Caco-2 (cell line): ENCODE measurements around the gene FXR2. TPM values are rescaled to one million over a fixed set of nuclear protein-coding genes. Genes with fewer than 3 reads are reported as not detected.

Source experiments
- BruUV-seq: library from RNA; stranded (reverse); fragments of 400-500 nt; replicated peaks from 2 replicates; lab custom pipeline; 2021; lab: Mats Ljungman, UMichigan
- CTCF ChIA-PET: fragments of 300-600 bp; sonication (Branson Sonifier 250); formaldehyde crosslinking; loops from one replicate; lab custom pipeline; 2022; ENCODE audit warnings: antibody characterized with exemption; lab: Charles Lee
- POLR2A ChIA-PET: fragments of 300-600 bp; sonication (Branson Sonifier 250); formaldehyde crosslinking; loops from one replicate; lab custom pipeline; 2022; ENCODE audit warnings: antibody characterized with exemption; lab: Charles Lee
- DNase-seq, 2 experiments: peaks; one replicate each; pipeline versions ENCODE4 v3.0.0 to v3.0.0-alpha.2; 2020 to 2022
- H3K27me3 ChIP-seq: replicated peaks from 2 replicates; pipeline ENCODE4 v1.6.0; 2011; ENCODE audit warnings: low read length; ENCODE audit not compliant: control insufficient read depth, insufficient read depth
- H3K36me3 ChIP-seq: 2 replicates; pipeline ENCODE4 v1.5.1; 2011; ENCODE audit warnings: low read length; ENCODE audit not compliant: control insufficient read depth, insufficient read depth
- H3K4me1 ChIP-seq: fragments of 250-450 bp; sonication (Bioruptor Pico); 2 replicates; pipeline ENCODE4 v1.5.1; 2020; ENCODE audit warnings: mild to moderate bottlenecking
- H3K4me3 ChIP-seq: 2 replicates; pipeline ENCODE4 v1.5.1; 2011; ENCODE audit warnings: low read depth, mild to moderate bottlenecking, control low read depth, low read length
- H3K9me3 ChIP-seq: fragments of 250-450 bp; sonication (Bioruptor Pico); 2 replicates; pipeline ENCODE4 v1.5.1; 2020; ENCODE audit warnings: mild to moderate bottlenecking, moderate library complexity
- H3K27ac Mint-ChIP-seq: one replicate; pipeline ENCODE4 v1.8.0; 2022; ENCODE audit warnings: mixed read lengths; ENCODE audit not compliant: unreplicated experiment
- H3K27me3 Mint-ChIP-seq: one replicate; pipeline ENCODE4 v1.8.0; 2022; ENCODE audit warnings: mixed read lengths; ENCODE audit not compliant: insufficient read depth, unreplicated experiment
- H3K36me3 Mint-ChIP-seq: one replicate; pipeline ENCODE4 v1.8.0; 2022; ENCODE audit warnings: mild to moderate bottlenecking, mixed read lengths; ENCODE audit not compliant: insufficient read depth, unreplicated experiment
- H3K4me1 Mint-ChIP-seq: one replicate; pipeline ENCODE4 v1.8.0; 2022; ENCODE audit warnings: low read depth, mixed read lengths; ENCODE audit not compliant: unreplicated experiment
- H3K4me3 Mint-ChIP-seq: one replicate; pipeline ENCODE4 v1.8.0; 2022; ENCODE audit warnings: mild to moderate bottlenecking, moderate library complexity, mixed read lengths; ENCODE audit not compliant: unreplicated experiment
- H3K9me3 Mint-ChIP-seq: one replicate; pipeline ENCODE4 v1.8.0; 2022; ENCODE audit warnings: mixed read lengths; ENCODE audit not compliant: unreplicated experiment
- CTCF ChIP-seq, 2 experiments: fragments of 200-600 bp in 1 of 2; IDR thresholded peaks; 1 replicate in 1 of 2; 2 replicates in 1 of 2; pipeline versions ENCODE4 v1.5.1 to v1.8.0; 2011 to 2022; ENCODE audit warnings: antibody characterized with exemption in 1 of 2, control low read depth in 1 of 2, inconsistent platforms in 1 of 2, low read depth in 1 of 2, low read length in 1 of 2, mild to moderate bottlenecking in 1 of 2, moderate library complexity in 1 of 2; ENCODE audit not compliant: insufficient read depth in 1 of 2, severe bottlenecking in 1 of 2, unreplicated experiment in 1 of 2
- intact Hi-C: fragments of 100-400 bp; cut with micrococcal nuclease; formaldehyde crosslinking; loops from one replicate; pipeline ENCODE4 v1.10.0; 2022; ENCODE audit not compliant: unreplicated experiment
- total RNA-seq: library from RNA; stranded (reverse); gene quantifications from 2 replicates; pipeline ENCODE4 v1.2.3, GENCODE V29; 2022

FXR2 gene
- total RNA-seq, 1 experiment from 2014 or later = 25.3 TPM

GRCh38 chr17:7549401-7550055 lies 65.2 kb downstream of the FXR2 start:
- peaks cover 10% of the 10 kb centered on the region for H3K4me1 Mint-ChIP-seq
- H3K36me3 Mint-ChIP-seq = peaks cover 5% of the 10 kb centered on the region
- Histone ChIP-seq H3K4me1 (peaks cover 4% of the 10 kb centered on the region; the same call in 1 of the 2 replicates), H3K36me3 (no peaks in the 10 kb centered on the region), H3K27me3 (no peaks in the 10 kb centered on the region), H3K4me3 (no peak overlapping the region), H3K9me3 (no peaks in the 10 kb centered on the region)
- intact Hi-C loops = no loop called here
- no peak for DNase-seq
- BruUV-seq = no TSS peak
- TF ChIP-seq CTCF (IDR thresholded peaks at IDR 0.05; ENCODE audit: insufficient read depth in 1 of 2, low read depth in 1 of 2, low read length in 1 of 2, severe bottlenecking in 1 of 2, unreplicated experiment in 1 of 2) = no peak
- H3K4me3 Mint-ChIP-seq = no peak overlapping the region
- no peaks in the 10 kb centered on the region for H3K9me3 Mint-ChIP-seq
- H3K27ac Mint-ChIP-seq = no peak overlapping the region
- no peaks in the 10 kb centered on the region for H3K27me3 Mint-ChIP-seq
- ChIA-PET POLR2A (no interaction called here), CTCF (no interaction called here)

- Mint-ChIP-seq H3K4me1 (peaks cover 10% of the 10 kb centered on the region), H3K9me3 (no peaks in the 10 kb centered on the region), H3K27ac (no peak within 1 kb of the TSS), H3K4me3 (no peak within 1 kb of the TSS), H3K36me3 (peaks cover 5% of the 10 kb centered on the region), H3K27me3 (no peaks in the 10 kb centered on the region)
- no TSS peak for BruUV-seq
- Histone ChIP-seq H3K4me3 (no peak within 1 kb of the TSS), H3K9me3 (no peaks in the 10 kb centered on the region), H3K4me1 (peaks cover 4% of the 10 kb centered on the region; the same call in 1 of the 2 replicates), H3K36me3 (no peaks in the 10 kb centered on the region), H3K27me3 (no peaks in the 10 kb centered on the region)
- DNase-seq = no peak
- intact Hi-C loops = no loop called here
- POLR2A ChIA-PET = interaction anchor here (0.6 kb wide), 1 partner anchor 13 kb away, joined by 3 read pairs; no protein-coding TSS in a partner anchor
- no peak for TF ChIP-seq CTCF (IDR thresholded peaks at IDR 0.05; ENCODE audit: insufficient read depth in 1 of 2, low read depth in 1 of 2, low read length in 1 of 2, severe bottlenecking in 1 of 2, unreplicated experiment in 1 of 2)
- CTCF ChIA-PET = no interaction called here
Measured at GRCh38 chr17:7548585-7549400, 65.9 kb downstream of the FXR2 start, which contains the start of gene TNFSF12. TSS of gene TNFSF12 (plus strand) at chr17:7549058. CDS start at chr17:7549154, 96 bp downstream.

GRCh38 chr17:7544911-7545310 lies 69.8 kb downstream of the FXR2 start:
- POLR2A ChIA-PET = no interaction called here

More at GRCh38 chr17:7544911-7545310, 69.8 kb downstream of the FXR2 start:
- CTCF ChIA-PET = no interaction called here
- H3K36me3 ChIP-seq = no peaks in the 10 kb centered on the region
- no peaks in the 10 kb centered on the region for H3K9me3 Mint-ChIP-seq
- no peak for DNase-seq
- H3K27ac Mint-ChIP-seq = no peak overlapping the region
- H3K36me3 Mint-ChIP-seq = no peaks in the 10 kb centered on the region
- no peaks in the 10 kb centered on the region for H3K4me1 Mint-ChIP-seq
- peaks cover 5% of the 10 kb centered on the region for H3K27me3 Mint-ChIP-seq
- H3K9me3 ChIP-seq = no peaks in the 10 kb centered on the region
- TF ChIP-seq CTCF (IDR thresholded peaks at IDR 0.05; ENCODE audit: insufficient read depth in 1 of 2, low read depth in 1 of 2, low read length in 1 of 2, severe bottlenecking in 1 of 2, unreplicated experiment in 1 of 2) = no peak
- no peaks in the 10 kb centered on the region for H3K4me1 ChIP-seq
- BruUV-seq = no TSS peak
- H3K4me3 Mint-ChIP-seq = no peak overlapping the region
- no peak overlapping the region for H3K4me3 ChIP-seq
- intact Hi-C loops = no loop called here
- H3K27me3 ChIP-seq = no peaks in the 10 kb centered on the region
